SK-N-SH (cell line): Measurements from ENCODE around the gene NFIA. TPM values are rescaled to one million over a fixed set of nuclear protein-coding genes. Genes with fewer than 3 reads are reported as not detected.

Experiments
- CTCF ChIA-PET: fragments of 300-600, 350-600 bp; formaldehyde crosslinking; extraction: SDS; loops from one replicate; lab custom pipeline; 2021; lab: Yijun Ruan, JAX
- POLR2A ChIA-PET: fragments of 350-600 bp; sonication (Branson Sonifier 250); formaldehyde crosslinking; extraction: SDS; loops from one replicate; lab custom pipeline; 2020; ENCODE audit warnings: antibody characterized with exemption, inconsistent platforms; lab: Yijun Ruan, JAX
- DNase-seq: peaks from one replicate; pipeline ENCODE4 v3.0.0; 2012
- H2AFZ ChIP-seq: fragments of 200-600 bp; sonication (generic); 2 replicates; pipeline ENCODE4 v1.8.1; 2016; ENCODE audit warnings: antibody characterized with exemption, mild to moderate bottlenecking, low read depth
- H3F3A ChIP-seq: fragments of 200-600 bp; sonication (generic); replicated peaks from 2 replicates; pipeline ENCODE3; 2016; ENCODE audit warnings: antibody characterized with exemption, mild to moderate bottlenecking; ENCODE audit not compliant: insufficient read depth
- H3K27ac ChIP-seq, 2 experiments: fragments of 200-500 bp in 1 of 2; fragments of 200-600 bp in 1 of 2; sonication (Bioruptor generic) in 1 of 2; sonication (generic), shearing (Covaris generic) in 1 of 2; 2 replicates each; pipeline versions ENCODE4 v1.5.1 to v1.6.1; 2014 to 2016; ENCODE audit warnings: low read depth in 2 of 2, inconsistent platforms in 1 of 2, low read length in 1 of 2, mild to moderate bottlenecking in 1 of 2, mixed read lengths in 1 of 2
- H3K27me3 ChIP-seq: fragments of 200-600 bp; sonication (generic), shearing (Covaris generic); 2 replicates; pipeline ENCODE4 v1.6.1; 2016; ENCODE audit warnings: mixed run types; ENCODE audit not compliant: insufficient read depth
- H3K36me3 ChIP-seq, 2 experiments: fragments of 200-500 bp in 1 of 2; fragments of 200-600 bp in 1 of 2; sonication (Bioruptor generic) in 1 of 2; sonication (generic) in 1 of 2; replicated peaks in 1 of 2; 2 replicates each; pipeline versions ENCODE3 to v1.5.1; 2014 to 2016; ENCODE audit warnings: low read length in 1 of 2, mild to moderate bottlenecking in 1 of 2; ENCODE audit not compliant: insufficient read depth in 2 of 2, control insufficient read depth in 1 of 2
- H3K4me1 ChIP-seq, 2 experiments: fragments of 200-500 bp in 1 of 2; fragments of 200-600 bp in 1 of 2; sonication (Bioruptor generic) in 1 of 2; sonication (generic), shearing (Covaris generic) in 1 of 2; 2 replicates each; pipeline versions ENCODE4 v1.5.1 to v1.6.1; 2014 to 2016; ENCODE audit warnings: low read depth in 1 of 2, low read length in 1 of 2, mixed run types in 1 of 2; ENCODE audit not compliant: insufficient read depth in 2 of 2, control insufficient read depth in 1 of 2
- H3K4me2 ChIP-seq: fragments of 200-600 bp; sonication (generic), shearing (Covaris generic); 2 replicates; pipeline ENCODE4 v1.6.1; 2017; ENCODE audit warnings: mixed run types
- H3K4me3 ChIP-seq, 2 experiments: fragments of 200-500 bp in 1 of 2; fragments of 200-600 bp in 1 of 2; sonication (Bioruptor generic) in 1 of 2; sonication (generic), shearing (Covaris generic) in 1 of 2; 2 replicates each; pipeline versions ENCODE4 v1.5.1 to v1.8.1; 2014 to 2016; ENCODE audit warnings: low read depth in 2 of 2, inconsistent platforms in 1 of 2, low read length in 1 of 2, mild to moderate bottlenecking in 1 of 2, mixed read lengths in 1 of 2, moderate library complexity in 1 of 2
- H3K79me2 ChIP-seq: fragments of 200-600 bp; sonication (generic); 2 replicates; pipeline ENCODE4 v1.8.1; 2017; ENCODE audit warnings: mild to moderate bottlenecking; ENCODE audit not compliant: insufficient read depth
- H3K9ac ChIP-seq: fragments of 200-600 bp; sonication (generic); 2 replicates; pipeline ENCODE4 v1.6.1; 2017; ENCODE audit warnings: mixed run types
- H3K9me2 ChIP-seq: fragments of 200-600 bp; sonication (generic); 2 replicates; pipeline ENCODE4 v1.6.1; 2017; ENCODE audit warnings: mixed run types
- H3K9me3 ChIP-seq: fragments of 200-600 bp; sonication (generic); 2 replicates; pipeline ENCODE4 v1.6.1; 2017; ENCODE audit warnings: mixed run types, mild to moderate bottlenecking, moderate library complexity
- H4K20me1 ChIP-seq: fragments of 200-600 bp; sonication (generic); 2 replicates; pipeline ENCODE4 v1.6.1; 2017; ENCODE audit warnings: mild to moderate bottlenecking, mixed run types; ENCODE audit not compliant: insufficient read depth
- CTCF ChIP-seq: fragments of 200-600 bp; sonication (generic); IDR thresholded peaks from 2 replicates; pipeline ENCODE4 v1.6.1; 2017; ENCODE audit warnings: antibody characterized with exemption, mild to moderate bottlenecking, moderate library complexity
- FOSL2 ChIP-seq: IDR thresholded peaks from 2 replicates; pipeline ENCODE4 v1.4.0; 2012; ENCODE audit warnings: low read depth, mild to moderate bottlenecking, moderate library complexity, borderline replicate concordance
- FOXJ3 ChIP-seq: sonication (generic); formaldehyde crosslinking; IDR thresholded peaks from 2 replicates; pipeline ENCODE4 v1.5.1; 2020; ENCODE audit warnings: mild to moderate bottlenecking, missing genetic modification reagents
- GABPA ChIP-seq: IDR thresholded peaks from 2 replicates; pipeline ENCODE4 v1.4.0; 2012; ENCODE audit warnings: low read depth, mild to moderate bottlenecking
- IRF3 ChIP-seq: fragments of 150-350 bp; IDR thresholded peaks from 2 replicates; pipeline ENCODE4 v1.6.1; 2016; ENCODE audit warnings: mild to moderate bottlenecking, low read depth, low read length
- JUND ChIP-seq: IDR thresholded peaks from 2 replicates; pipeline ENCODE4 v1.4.0; 2012
- MAX ChIP-seq: IDR thresholded peaks from 2 replicates; pipeline ENCODE4 v1.4.0; 2012; ENCODE audit warnings: low read depth
- MEF2A ChIP-seq: IDR thresholded peaks from 2 replicates; pipeline ENCODE4 v1.4.0; 2012; ENCODE audit warnings: low read depth, borderline replicate concordance
- MXI1 ChIP-seq: IDR thresholded peaks from 2 replicates; pipeline ENCODE4 v1.6.1; 2012; ENCODE audit warnings: mild to moderate bottlenecking, low read depth, low read length, improper control_type of control experiment
- POLR2AphosphoS5 ChIP-seq: IDR thresholded peaks from 2 replicates; pipeline ENCODE4 v1.6.1; 2012; ENCODE audit warnings: low read depth, low read length
- RCOR1 ChIP-seq: fragments of 150-350 bp; IDR thresholded peaks from 2 replicates; pipeline ENCODE4 v1.6.1; 2017; ENCODE audit warnings: antibody characterized with exemption, low read length
- REST ChIP-seq: IDR thresholded peaks from 2 replicates; pipeline ENCODE4 v1.6.1; 2012; ENCODE audit warnings: mild to moderate bottlenecking, low read depth, low read length, moderate library complexity
- RFX5 ChIP-seq: IDR thresholded peaks from 2 replicates; pipeline ENCODE4 v1.6.1; 2012; ENCODE audit warnings: mild to moderate bottlenecking, improper control_type of control experiment, low read length
- TCF12 ChIP-seq: IDR thresholded peaks from 2 replicates; pipeline ENCODE4 v1.4.0; 2012
- TEAD4 ChIP-seq: IDR thresholded peaks from 2 replicates; pipeline ENCODE4 v1.4.0; 2012; ENCODE audit warnings: mild to moderate bottlenecking, borderline replicate concordance; ENCODE audit not compliant: insufficient read depth
- USF1 ChIP-seq: IDR thresholded peaks from 2 replicates; pipeline ENCODE4 v1.4.0; 2012; ENCODE audit warnings: low read depth, borderline replicate concordance
- USF2 ChIP-seq: fragments of 150-350 bp; IDR thresholded peaks from 2 replicates; pipeline ENCODE4 v1.6.1; 2017; ENCODE audit warnings: antibody characterized with exemption, low read length, low read depth, borderline replicate concordance
- YY1 ChIP-seq: IDR thresholded peaks from 2 replicates; pipeline ENCODE4 v1.4.0; 2012; ENCODE audit warnings: low read depth, mild to moderate bottlenecking
- WGBS: methylation state at CpG from one replicate; pipeline ENCODE4 v1.1.6; 2017; ENCODE audit warnings: low lambda C conversion rate; 5-methylcytosine and 5-hydroxymethylcytosine counted together
- polyA plus RNA-seq, 3 experiments: library from polyadenylated mRNA; depleted of rRNA; stranded (reverse); fragments of >200 nt; gene quantifications; 2 replicates each; pipeline ENCODE4 v1.2.3, GENCODE V29; 2012

Gene NFIA
- polyA plus RNA-seq, 1 of the 3 experiments (the other 2 are of a cell fraction) = 3.3 TPM

GRCh38 chr1:61436016-61436415, 353.7 kb downstream of the NFIA start:
- WGBS = 93% methylated on average over 3 of the region's 3 CpGs
- ChIA-PET POLR2A (no interaction called here), CTCF (interaction anchor here (1.8 kb wide), 1 partner anchor 18 kb away, joined by 4 read pairs; no protein-coding TSS in a partner anchor)
- H3K79me2 ChIP-seq = no peaks in the 10 kb centered on the region
- H3K36me3 ChIP-seq = no peaks in the 10 kb centered on the region
- no peak overlapping the region for H3K9ac ChIP-seq
- H3K9me3 ChIP-seq = no peaks in the 10 kb centered on the region
- H3K9me2 ChIP-seq = no peaks in the 10 kb centered on the region
- TF ChIP-seq FOXJ3 (CRISPR knock-in tag) = no peak
- TF ChIP-seq REST = no peak
- TF ChIP-seq RCOR1 = no peak
- no peak for TF ChIP-seq GABPA
- no peak for TF ChIP-seq TEAD4
- no peak for TF ChIP-seq IRF3
- no peak for TF ChIP-seq MEF2A
- no peak for TF ChIP-seq CTCF
- no peak for TF ChIP-seq RFX5
- no peak for TF ChIP-seq USF1
- no peak for TF ChIP-seq JUND
- no peak for TF ChIP-seq POLR2AphosphoS5
- TF ChIP-seq USF2 = no peak
- no peak for TF ChIP-seq MAX
- TF ChIP-seq TCF12 = no peak
- no peak for TF ChIP-seq MXI1
- no peak for TF ChIP-seq FOSL2
- TF ChIP-seq YY1 = no peak
- no peak for DNase-seq
- H2AFZ ChIP-seq = no peak overlapping the region
- H3F3A ChIP-seq = no peaks in the 10 kb centered on the region
- H3K27me3 ChIP-seq = no peaks in the 10 kb centered on the region
- peaks cover 0 to 4% of the 10 kb centered on the region in 2 experiments; a peak in 1 of 4 replicates for H3K4me1 ChIP-seq
- no peak overlapping the region for H3K4me3 ChIP-seq
- no peak overlapping the region for H3K27ac ChIP-seq
- H3K4me2 ChIP-seq = no peak overlapping the region
- no peaks in the 10 kb centered on the region for H4K20me1 ChIP-seq
